MM.1S (cell line): ENCODE results near the gene LPCAT1.
A peak's percentile ranks its signal among the peaks of the same experiment; 100 is the strongest.

ENCODE experiments used
- DNase-seq: peaks from one replicate; pipeline ENCODE4 v3.0.0-alpha.2; 2015
- H2AFZ ChIP-seq: fragments of 300-600 bp; sonication (generic); 2 replicates; pipeline ENCODE4 v1.6.0; 2016; ENCODE audit warnings: antibody characterized with exemption, low read length
- H3F3A ChIP-seq: fragments of 300-600 bp; sonication (generic); 2 replicates; pipeline ENCODE4 v1.6.1; 2016; ENCODE audit warnings: mild to moderate bottlenecking, antibody characterized with exemption, low read length, moderate library complexity, mixed read lengths; ENCODE audit not compliant: insufficient read depth
- H3K27ac ChIP-seq: fragments of 300-600 bp; sonication (generic); 2 replicates; pipeline ENCODE4 v1.5.1; 2016; ENCODE audit warnings: mild to moderate bottlenecking, low read length
- H3K27me3 ChIP-seq: fragments of 300-600 bp; sonication (generic); replicated peaks from 2 replicates; pipeline ENCODE4 v1.6.0; 2016; ENCODE audit warnings: low read length; ENCODE audit not compliant: insufficient read depth
- H3K36me3 ChIP-seq: fragments of 300-600 bp; sonication (generic); replicated peaks from 2 replicates; pipeline ENCODE4 v1.6.1; 2016; ENCODE audit warnings: mild to moderate bottlenecking, low read length, mixed read lengths; ENCODE audit not compliant: insufficient read depth
- H3K4me1 ChIP-seq: fragments of 300-600 bp; sonication (generic); 2 replicates; pipeline ENCODE4 v1.6.1; 2016; ENCODE audit warnings: low read length, mixed read lengths
- H3K4me2 ChIP-seq: fragments of 300-600 bp; sonication (generic); 2 replicates; pipeline ENCODE4 v1.6.0; 2016; ENCODE audit warnings: low read depth, low read length
- H3K4me3 ChIP-seq: fragments of 300-600 bp; sonication (generic); 2 replicates; pipeline ENCODE4 v1.5.1; 2016; ENCODE audit warnings: low read length, mixed read lengths
- H3K79me2 ChIP-seq: fragments of 300-600 bp; sonication (generic); 2 replicates; pipeline ENCODE4 v1.6.1; 2016; ENCODE audit warnings: mixed run types, low read length, mixed read lengths
- H3K9ac ChIP-seq: fragments of 300-600 bp; sonication (generic); 2 replicates; pipeline ENCODE4 v1.6.1; 2016; ENCODE audit warnings: low read length, mixed read lengths
- H3K9me2 ChIP-seq: fragments of 300-600 bp; sonication (generic); replicated peaks from 2 replicates; pipeline ENCODE4 v1.6.1; 2016; ENCODE audit warnings: mild to moderate bottlenecking, low read length, mixed read lengths; ENCODE audit not compliant: insufficient read depth
- H3K9me3 ChIP-seq: fragments of 300-600 bp; sonication (generic); replicated peaks from 2 replicates; pipeline ENCODE4 v1.6.1; 2016; ENCODE audit warnings: mild to moderate bottlenecking, low read length, mixed read lengths; ENCODE audit not compliant: insufficient read depth
- H4K20me1 ChIP-seq: fragments of 300-600 bp; sonication (generic); 2 replicates; pipeline ENCODE4 v1.6.1; 2016; ENCODE audit warnings: mild to moderate bottlenecking, low read length, moderate library complexity, mixed read lengths; ENCODE audit not compliant: insufficient read depth
- EZH2 ChIP-seq: fragments of 300-600 bp; sonication (generic); optimal IDR thresholded peaks from 2 replicates; pipeline ENCODE3; 2017; ENCODE audit warnings: low read depth, mild to moderate bottlenecking, antibody characterized with exemption, low read length, mixed read lengths
- EZH2phosphoT487 ChIP-seq: fragments of 300-600 bp; sonication (generic); IDR thresholded peaks from 2 replicates; pipeline ENCODE4 v1.6.1; 2018; ENCODE audit warnings: antibody characterized with exemption, low read length
- TF ChIP-seq, protein P1 (sequence below): fragments of 300-600 bp; sonication (generic); IDR thresholded peaks from 2 replicates; pipeline ENCODE4 v1.5.1; 2016; ENCODE audit warnings: antibody characterized with exemption, low read length, mixed read lengths

The LPCAT1 gene

DNA sequence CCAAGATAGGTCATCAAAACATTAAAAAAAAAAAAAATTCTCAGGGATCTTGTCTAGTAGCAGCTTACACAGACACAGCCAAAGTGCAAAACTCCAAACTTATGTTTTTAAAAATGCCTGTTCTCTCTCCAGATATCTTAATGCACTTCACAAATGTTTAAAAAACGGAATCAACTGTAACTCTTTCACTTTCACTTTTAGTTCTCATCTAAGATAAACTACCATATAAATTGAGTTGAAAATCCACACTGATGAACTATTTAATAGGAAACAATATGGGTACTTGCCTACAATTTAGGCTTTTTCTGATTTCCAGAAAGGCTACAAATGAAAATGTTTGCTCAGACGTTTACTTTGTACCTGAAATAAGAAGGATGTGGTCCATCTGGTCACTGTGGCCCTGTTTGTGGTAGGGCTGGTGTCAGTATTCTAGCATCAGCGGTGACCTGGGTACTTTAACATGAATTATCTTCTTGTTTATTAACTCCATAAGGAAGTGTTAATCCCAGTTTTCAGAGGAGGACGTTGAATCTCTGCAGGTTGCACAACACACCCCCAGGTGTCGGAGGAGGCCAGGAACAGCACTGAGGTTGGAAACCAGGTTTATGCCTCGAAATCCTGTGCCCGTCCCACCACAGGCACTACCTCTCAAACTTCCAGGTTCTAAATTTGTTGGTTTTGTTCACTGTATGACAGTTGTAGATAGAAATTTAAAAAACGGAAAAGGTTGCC, 13.3 kb upstream of the LPCAT1 start:
- Histone ChIP-seq H2AFZ (peak overlapping the region; percentile 77), H3K79me2 (no peaks in the 10 kb centered on the region), H3K4me2 (peak overlapping the region; percentile 81), H3K27me3 (no peaks in the 10 kb centered on the region), H3K9me2 (no peaks in the 10 kb centered on the region), H3K27ac (peak overlapping the region; percentile 53; the same call in 1 of the 2 replicates), H3F3A (peaks cover 17% of the 10 kb centered on the region), H3K9ac (peak overlapping the region; percentile 42; the same call in 1 of the 2 replicates), H3K4me3 (peak overlapping the region; percentile 55), H3K36me3 (no peaks in the 10 kb centered on the region), H3K9me3 (no peaks in the 10 kb centered on the region), H4K20me1 (no peaks in the 10 kb centered on the region), H3K4me1 (peaks cover 4% of the 10 kb centered on the region; the same call in 1 of the 2 replicates)
- peak; percentile 21 for DNase-seq
- TF ChIP-seq, protein P1, sequence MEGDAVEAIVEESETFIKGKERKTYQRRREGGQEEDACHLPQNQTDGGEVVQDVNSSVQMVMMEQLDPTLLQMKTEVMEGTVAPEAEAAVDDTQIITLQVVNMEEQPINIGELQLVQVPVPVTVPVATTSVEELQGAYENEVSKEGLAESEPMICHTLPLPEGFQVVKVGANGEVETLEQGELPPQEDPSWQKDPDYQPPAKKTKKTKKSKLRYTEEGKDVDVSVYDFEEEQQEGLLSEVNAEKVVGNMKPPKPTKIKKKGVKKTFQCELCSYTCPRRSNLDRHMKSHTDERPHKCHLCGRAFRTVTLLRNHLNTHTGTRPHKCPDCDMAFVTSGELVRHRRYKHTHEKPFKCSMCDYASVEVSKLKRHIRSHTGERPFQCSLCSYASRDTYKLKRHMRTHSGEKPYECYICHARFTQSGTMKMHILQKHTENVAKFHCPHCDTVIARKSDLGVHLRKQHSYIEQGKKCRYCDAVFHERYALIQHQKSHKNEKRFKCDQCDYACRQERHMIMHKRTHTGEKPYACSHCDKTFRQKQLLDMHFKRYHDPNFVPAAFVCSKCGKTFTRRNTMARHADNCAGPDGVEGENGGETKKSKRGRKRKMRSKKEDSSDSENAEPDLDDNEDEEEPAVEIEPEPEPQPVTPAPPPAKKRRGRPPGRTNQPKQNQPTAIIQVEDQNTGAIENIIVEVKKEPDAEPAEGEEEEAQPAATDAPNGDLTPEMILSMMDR: no peak
- TF ChIP-seq EZH2 (no peak), EZH2phosphoT487 (no peak)

DNA sequence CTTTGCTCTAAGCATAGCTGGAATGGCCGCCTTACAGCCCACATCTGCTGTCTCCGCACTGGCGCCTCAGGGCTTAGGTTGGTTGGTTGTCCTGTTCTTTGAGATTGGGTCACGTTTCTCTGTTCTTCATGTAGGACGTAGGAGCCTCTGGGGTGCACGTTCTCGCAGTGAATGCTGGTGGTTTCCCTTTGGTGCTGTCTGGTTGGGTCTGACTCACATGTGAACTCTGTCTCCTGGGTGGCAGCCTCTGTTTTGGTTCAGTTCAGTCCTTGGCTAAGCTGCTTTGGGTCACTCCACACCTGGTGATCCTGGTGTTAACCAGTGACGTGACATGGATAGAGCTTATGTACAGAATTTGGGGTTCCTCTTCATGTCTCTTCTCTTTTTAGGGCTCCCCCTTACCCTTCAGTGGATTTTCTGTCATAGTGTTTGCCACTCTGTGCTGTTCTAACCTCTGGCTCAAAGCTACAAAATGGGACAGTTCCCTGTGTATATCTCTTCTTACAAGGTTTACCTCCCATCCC, 12.6 kb upstream of the LPCAT1 start:
- peak; percentile 62 for DNase-seq
- Histone ChIP-seq H3K9me2 (no peaks in the 10 kb centered on the region), H3K36me3 (no peaks in the 10 kb centered on the region), H3K79me2 (no peaks in the 10 kb centered on the region), H3K9me3 (no peaks in the 10 kb centered on the region), H3K4me1 (peaks cover 4% of the 10 kb centered on the region; the same call in 1 of the 2 replicates), H3K27me3 (no peaks in the 10 kb centered on the region), H3K4me2 (peak overlapping the region; percentile 81), H3K4me3 (peak overlapping the region; percentile 55), H3F3A (peaks cover 17% of the 10 kb centered on the region), H3K9ac (peak overlapping the region; percentile 42; the same call in 1 of the 2 replicates), H4K20me1 (no peaks in the 10 kb centered on the region), H2AFZ (peak overlapping the region; percentile 77), H3K27ac (peak overlapping the region; percentile 53; the same call in 1 of the 2 replicates)
- TF ChIP-seq EZH2 (no peak), EZH2phosphoT487 (no peak)
- TF ChIP-seq, protein P1: no peak

DNA sequence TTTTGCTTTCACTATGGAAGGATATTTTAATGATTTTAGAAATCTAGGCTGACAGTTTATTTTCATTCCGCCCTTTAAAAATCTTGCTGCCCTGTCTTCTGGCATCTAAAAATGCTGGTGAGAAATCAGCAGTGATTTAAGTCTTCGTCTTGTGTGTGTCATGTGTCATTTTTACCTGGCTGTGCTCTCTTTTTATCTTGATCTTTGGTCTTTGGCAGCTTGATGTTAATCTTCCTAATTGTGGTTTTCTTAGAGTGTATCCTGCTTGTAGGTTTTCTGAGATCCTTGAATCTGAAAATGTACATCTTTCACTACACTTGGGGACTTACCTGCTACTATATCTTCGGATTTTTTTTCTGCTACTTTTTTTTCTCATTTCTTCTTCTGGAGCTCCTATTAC, 11.9 kb upstream of the LPCAT1 start:
- H3K9me2 ChIP-seq: no peaks in the 10 kb centered on the region
- H3K4me2 ChIP-seq: peak overlapping the region; percentile 81
- no peaks in the 10 kb centered on the region for H3K79me2 ChIP-seq
- H3K27me3 ChIP-seq: no peaks in the 10 kb centered on the region
- H3F3A ChIP-seq: peaks cover 17% of the 10 kb centered on the region
- H3K4me1 ChIP-seq: peaks cover 4% of the 10 kb centered on the region; the same call in 1 of the 2 replicates
- no peak for DNase-seq
- no peaks in the 10 kb centered on the region for H3K9me3 ChIP-seq
- H3K36me3 ChIP-seq: no peaks in the 10 kb centered on the region
- H3K9ac ChIP-seq: peak overlapping the region; percentile 42; the same call in 1 of the 2 replicates
- TF ChIP-seq EZH2 (no peak), EZH2phosphoT487 (no peak)
- TF ChIP-seq, protein P1: no peak
- peak overlapping the region; percentile 53; the same call in 1 of the 2 replicates for H3K27ac ChIP-seq
- no peaks in the 10 kb centered on the region for H4K20me1 ChIP-seq
- peak overlapping the region; percentile 77 for H2AFZ ChIP-seq
- peak overlapping the region; percentile 55 for H3K4me3 ChIP-seq
